Measurements from ENCODE around the gene TFAP2E. TPM values are rescaled to one million over a fixed set of nuclear protein-coding genes. Genes with fewer than 3 reads are reported as not detected.

The TFAP2E gene
- total RNA-seq = 1 to 10 TPM in 1 of 2 donors, under 1 TPM in 1; 0.67 to 1.1 TPM

DNA sequence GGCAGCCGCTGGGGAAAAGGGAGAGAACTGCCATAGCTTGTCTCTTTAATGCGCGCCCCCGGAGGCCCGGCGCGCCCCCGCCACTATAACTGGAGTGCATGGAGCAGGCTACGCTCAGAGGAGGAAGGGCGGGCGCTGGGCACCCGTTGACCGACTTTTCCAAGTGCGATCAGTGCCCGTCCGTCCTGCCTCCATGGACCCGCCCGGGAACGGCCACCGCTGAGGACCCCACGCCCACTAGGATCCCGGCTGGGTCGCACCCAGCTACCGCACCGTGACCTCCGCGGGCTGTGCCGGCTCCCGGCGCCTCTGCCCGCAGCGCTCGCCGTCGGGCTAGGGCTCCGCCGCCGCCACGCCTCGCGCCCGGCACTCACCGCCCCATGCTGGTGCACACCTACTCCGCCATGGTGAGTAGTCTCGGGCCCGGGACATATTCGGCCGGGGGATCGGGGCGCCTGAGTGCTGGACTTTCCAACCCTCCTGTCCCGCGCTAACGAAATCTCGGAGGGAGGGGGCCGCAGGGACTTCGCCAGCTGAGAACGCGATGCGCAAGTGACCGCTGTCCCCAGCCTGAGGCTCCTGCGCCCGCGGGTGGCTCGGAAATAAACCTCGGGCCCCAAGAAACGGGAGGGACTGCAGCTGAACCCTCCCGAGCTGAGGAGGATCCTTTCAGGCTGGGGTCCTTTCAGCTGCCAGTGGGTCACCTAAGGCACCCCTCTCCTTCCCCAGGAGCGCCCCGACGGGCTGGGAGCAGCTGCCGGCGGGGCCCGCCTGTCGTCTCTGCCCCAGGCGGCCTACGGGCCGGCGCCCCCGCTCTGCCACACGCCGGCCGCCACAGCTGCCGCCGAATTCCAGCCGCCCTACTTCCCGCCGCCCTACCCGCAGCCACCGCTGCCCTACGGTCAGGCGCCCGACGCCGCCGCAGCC is at the start of gene TFAP2E:
TFAP2E (plus strand) TSS at position 117 of the 927 bp plus-strand sequence; CDS start at position 381, 264 bp downstream.
- TF ChIP-seq CTCF (IDR thresholded peaks at IDR 0.05) = no peak
- H3K9ac ChIP-seq (ENCODE audit: low read depth in 2 of 2, low read length in 2 of 2) = peak within 1 kb of the TSS in 1 of 2 donors; percentile 28
- H3K4me3 ChIP-seq = peak within 1 kb of the TSS; percentile 50
- intact Hi-C loops (cut with DNase I) = no loop called here
- DNase-seq = peak; percentile 57
- peaks cover 28% of the 10 kb centered on the region for H3K27me3 ChIP-seq
- H3K27ac ChIP-seq = no peak within 1 kb of the TSS
- no peaks in the 10 kb centered on the region for H3K9me3 ChIP-seq
- H3K36me3 ChIP-seq = no peaks in the 10 kb centered on the region
- H3K4me1 ChIP-seq = peaks cover 14% of the 10 kb centered on the region

DNA sequence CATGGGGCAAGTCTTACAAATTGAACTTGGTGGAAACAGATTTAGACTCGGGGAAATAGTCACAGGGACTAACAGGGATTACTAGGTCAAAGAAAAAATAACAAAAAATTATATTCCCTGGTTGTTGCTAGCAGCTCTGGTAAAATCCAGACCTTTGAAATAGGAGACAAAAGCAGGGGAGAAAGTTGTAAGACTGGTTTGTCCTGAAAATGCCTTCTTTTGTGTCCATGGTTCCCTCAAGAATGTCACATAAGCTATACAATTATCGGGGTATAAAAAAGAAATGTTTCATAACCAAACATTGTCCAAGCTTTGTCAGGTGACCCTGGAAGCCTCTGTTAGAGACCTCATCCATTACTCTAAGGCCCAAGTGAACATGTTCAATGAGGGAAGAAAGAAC is 49.0 kb upstream of the TFAP2E start:
- no peaks in the 10 kb centered on the region for H3K27me3 ChIP-seq
- H3K9me3 ChIP-seq = no peaks in the 10 kb centered on the region
- intact Hi-C loops (cut with DNase I) = no loop called here
- H3K36me3 ChIP-seq = no peaks in the 10 kb centered on the region
- H3K27ac ChIP-seq = no peak overlapping the region
- no peak overlapping the region for H3K9ac ChIP-seq (ENCODE audit: low read depth in 2 of 2, low read length in 2 of 2)
- H3K4me3 ChIP-seq = no peak overlapping the region
- TF ChIP-seq CTCF (IDR thresholded peaks at IDR 0.05) = no peak
- no peak for DNase-seq
- H3K4me1 ChIP-seq = no peaks in the 10 kb centered on the region

GRCh38 chr1:35530168-35530567 is 42.9 kb upstream of the TFAP2E start:
- Histone ChIP-seq H3K4me1 (no peaks in the 10 kb centered on the region), H3K27me3 (no peaks in the 10 kb centered on the region), H3K36me3 (no peaks in the 10 kb centered on the region), H3K9ac (ENCODE audit: low read depth in 2 of 2, low read length in 2 of 2) (no peak overlapping the region), H3K9me3 (no peaks in the 10 kb centered on the region), H3K27ac (no peak overlapping the region), H3K4me3 (no peak overlapping the region)
- TF ChIP-seq CTCF (IDR thresholded peaks at IDR 0.05) = no peak
- DNase-seq = no peak
- intact Hi-C loops (cut with DNase I) = no loop called here

DNA sequence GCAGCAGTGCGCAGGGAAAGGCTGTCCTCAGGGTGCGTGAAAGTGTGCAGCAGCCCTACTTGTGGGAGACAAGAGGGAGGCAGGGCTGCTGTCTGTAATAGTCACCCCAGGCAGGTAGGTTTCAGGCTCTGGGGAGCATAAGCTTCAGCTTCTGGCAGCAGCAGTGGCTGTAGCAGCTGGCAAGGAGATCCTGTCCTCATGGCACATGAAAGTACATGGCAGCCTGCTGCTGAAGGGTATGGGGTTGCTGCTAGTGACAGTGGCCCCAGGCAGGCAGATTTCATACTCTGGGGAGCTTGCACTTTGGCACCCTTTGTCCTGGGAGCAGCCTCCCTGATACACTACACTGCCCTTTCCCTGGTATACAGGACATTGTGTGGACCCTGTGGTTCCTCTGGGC is 42.2 kb upstream of the TFAP2E start:
- H3K4me3 ChIP-seq = no peak overlapping the region
- H3K27ac ChIP-seq = no peak overlapping the region
- TF ChIP-seq CTCF (IDR thresholded peaks at IDR 0.05) = no peak
- H3K36me3 ChIP-seq = no peaks in the 10 kb centered on the region
- intact Hi-C loops (cut with DNase I) = no loop called here
- no peak for DNase-seq
- H3K4me1 ChIP-seq = no peaks in the 10 kb centered on the region
- H3K9me3 ChIP-seq = no peaks in the 10 kb centered on the region
- H3K27me3 ChIP-seq = no peaks in the 10 kb centered on the region
- no peak overlapping the region for H3K9ac ChIP-seq (ENCODE audit: low read depth in 2 of 2, low read length in 2 of 2)

GRCh38 chr1:35531368-35531767 is 41.7 kb upstream of the TFAP2E start:
- no peak for DNase-seq
- H3K9me3 ChIP-seq = no peaks in the 10 kb centered on the region
- TF ChIP-seq CTCF (IDR thresholded peaks at IDR 0.05) = no peak
- H3K27ac ChIP-seq = no peak overlapping the region
- no peak overlapping the region for H3K4me3 ChIP-seq
- no peak overlapping the region for H3K9ac ChIP-seq (ENCODE audit: low read depth in 2 of 2, low read length in 2 of 2)
- intact Hi-C loops (cut with DNase I) = no loop called here
- H3K4me1 ChIP-seq = no peaks in the 10 kb centered on the region
- no peaks in the 10 kb centered on the region for H3K36me3 ChIP-seq
- H3K27me3 ChIP-seq = no peaks in the 10 kb centered on the region
